Measurements from ENCODE around the gene CD3G.

The CD3G gene

DNA sequence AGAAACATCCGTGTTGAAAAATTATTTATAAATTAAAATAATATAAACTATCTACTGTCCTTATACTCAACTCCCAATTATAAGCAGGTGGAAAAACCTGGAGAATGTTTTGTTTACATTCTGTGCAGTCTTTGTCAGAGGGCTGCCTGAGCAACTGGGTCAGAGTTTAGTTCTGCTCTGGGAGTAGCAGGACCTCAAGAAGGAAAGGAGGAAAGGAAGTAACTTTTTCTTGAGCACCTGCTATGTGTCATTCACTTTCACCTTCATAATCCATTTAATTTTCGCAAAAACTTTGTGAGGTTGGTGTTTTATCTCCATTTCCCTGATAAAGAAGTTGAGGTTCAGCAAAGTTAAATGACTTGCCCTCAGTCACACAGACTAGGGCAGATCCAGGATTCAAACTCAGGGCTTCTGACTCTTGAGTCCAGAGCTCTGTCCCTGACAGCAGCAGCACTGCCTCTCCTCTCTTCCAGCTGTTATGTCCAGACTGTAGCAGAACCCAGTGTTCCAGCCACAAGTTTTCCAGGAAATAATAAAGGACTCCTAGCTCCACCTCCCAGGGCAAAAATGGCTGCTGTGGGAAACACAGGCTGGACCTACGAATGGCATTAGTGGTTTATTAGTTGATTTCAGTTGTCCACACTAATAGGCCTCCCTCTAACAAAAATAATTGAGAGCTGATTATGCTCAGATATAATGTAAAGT lies 33.2 kb upstream of the CD3G start:
- Histone ChIP-seq H3K9me3 (ENCODE audit: control insufficient read depth in 1 of 2, low read length in 2 of 2) (no peaks in the 10 kb centered on the region), H3K27me3 (ENCODE audit: control insufficient read depth in 1 of 2, insufficient read depth in 2 of 2, low read length in 2 of 2) (no peaks in the 10 kb centered on the region), H3K27ac (ENCODE audit: low read depth, low read length) (no peak overlapping the region), H3K4me1 (ENCODE audit: control insufficient read depth in 1 of 2, insufficient read depth in 2 of 2, low read length in 2 of 2) (peaks cover 11% of the 10 kb centered on the region in 2 donors), H3K4me3 (ENCODE audit: low read depth in 1 of 2, low read length in 2 of 2) (no peak overlapping the region), H3K9ac (ENCODE audit: low read depth in 1 of 2, low read length in 2 of 2) (no peak overlapping the region), H3K36me3 (ENCODE audit: control insufficient read depth in 1 of 2, insufficient read depth in 2 of 2, low read length in 2 of 2) (no peaks in the 10 kb centered on the region)

DNA sequence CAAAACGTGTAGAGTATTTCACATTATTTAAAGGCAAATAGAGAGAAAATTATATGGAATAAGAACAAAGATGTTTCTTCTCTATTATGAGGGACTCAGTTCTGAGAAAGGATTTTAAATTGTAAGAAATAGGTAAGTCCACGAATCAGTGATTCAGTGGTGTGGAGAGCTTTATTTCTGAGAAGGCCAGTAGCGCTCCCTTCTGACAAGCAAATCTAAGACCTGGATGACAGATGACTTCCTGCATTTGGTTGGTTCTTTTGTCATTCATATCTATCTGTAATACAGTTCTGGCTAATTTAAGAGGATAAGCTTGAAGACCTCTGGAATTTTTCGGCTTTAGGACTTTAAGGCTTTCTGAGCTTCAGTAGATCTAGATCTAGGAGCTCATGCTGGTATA lies 32.6 kb upstream of the CD3G start:
- no peak overlapping the region for H3K9ac ChIP-seq (ENCODE audit: low read depth in 1 of 2, low read length in 2 of 2)
- no peaks in the 10 kb centered on the region for H3K36me3 ChIP-seq (ENCODE audit: control insufficient read depth in 1 of 2, insufficient read depth in 2 of 2, low read length in 2 of 2)
- H3K27ac ChIP-seq (ENCODE audit: low read depth, low read length): no peak overlapping the region
- H3K9me3 ChIP-seq (ENCODE audit: control insufficient read depth in 1 of 2, low read length in 2 of 2): no peaks in the 10 kb centered on the region
- peaks cover 17% of the 10 kb centered on the region in 2 donors for H3K4me1 ChIP-seq (ENCODE audit: control insufficient read depth in 1 of 2, insufficient read depth in 2 of 2, low read length in 2 of 2)
- no peak overlapping the region for H3K4me3 ChIP-seq (ENCODE audit: low read depth in 1 of 2, low read length in 2 of 2)
- H3K27me3 ChIP-seq (ENCODE audit: control insufficient read depth in 1 of 2, insufficient read depth in 2 of 2, low read length in 2 of 2): no peaks in the 10 kb centered on the region

DNA sequence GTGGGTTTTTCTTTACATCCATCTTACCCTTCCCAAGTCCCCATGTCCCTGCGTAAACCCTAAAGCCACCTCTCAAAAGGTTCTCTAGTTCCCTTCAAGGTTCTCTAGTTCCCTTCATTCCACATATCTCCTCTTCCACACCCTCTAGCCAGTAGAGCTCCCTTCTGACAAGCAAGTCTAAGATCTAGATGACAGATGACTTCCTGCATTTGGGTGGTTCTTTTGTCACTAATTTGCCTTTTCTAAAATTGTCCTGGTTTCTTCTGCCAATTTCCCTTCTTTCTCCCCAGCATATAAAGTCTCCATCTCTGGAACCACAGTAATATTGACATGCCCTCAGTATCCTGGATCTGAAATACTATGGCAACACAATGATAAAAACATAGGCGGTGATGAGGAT lies 31.8 kb upstream of the CD3G start:
- no peak overlapping the region for H3K4me3 ChIP-seq (ENCODE audit: low read depth in 1 of 2, low read length in 2 of 2)
- no peaks in the 10 kb centered on the region for H3K9me3 ChIP-seq (ENCODE audit: control insufficient read depth in 1 of 2, low read length in 2 of 2)
- H3K27me3 ChIP-seq (ENCODE audit: control insufficient read depth in 1 of 2, insufficient read depth in 2 of 2, low read length in 2 of 2): no peaks in the 10 kb centered on the region
- no peak overlapping the region for H3K9ac ChIP-seq (ENCODE audit: low read depth in 1 of 2, low read length in 2 of 2)
- H3K4me1 ChIP-seq (ENCODE audit: control insufficient read depth in 1 of 2, insufficient read depth in 2 of 2, low read length in 2 of 2): peaks cover 23 to 25% of the 10 kb centered on the region in 2 donors
- no peak overlapping the region for H3K27ac ChIP-seq (ENCODE audit: low read depth, low read length)
- no peaks in the 10 kb centered on the region for H3K36me3 ChIP-seq (ENCODE audit: control insufficient read depth in 1 of 2, insufficient read depth in 2 of 2, low read length in 2 of 2)

DNA sequence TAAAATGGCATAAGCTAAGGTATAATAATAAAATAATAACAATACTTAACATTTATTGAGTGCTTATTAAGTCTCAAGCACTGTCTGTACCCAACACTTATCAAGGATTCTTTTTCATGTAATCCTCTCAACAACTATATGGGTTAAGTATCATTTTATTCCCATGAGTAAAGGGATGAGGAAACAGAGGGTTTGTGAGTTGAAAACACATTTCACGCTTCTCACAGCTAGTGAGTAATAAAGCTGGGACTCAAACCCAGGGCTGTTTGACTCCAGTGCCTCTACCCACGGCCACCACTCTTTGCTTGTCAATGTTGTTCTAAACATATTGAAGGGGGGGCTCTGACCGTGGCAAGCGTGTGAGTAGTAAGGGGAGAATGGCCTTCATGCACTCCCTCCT lies 30.9 kb upstream of the CD3G start:
- H3K9me3 ChIP-seq (ENCODE audit: control insufficient read depth in 1 of 2, low read length in 2 of 2): no peaks in the 10 kb centered on the region
- no peaks in the 10 kb centered on the region for H3K27me3 ChIP-seq (ENCODE audit: control insufficient read depth in 1 of 2, insufficient read depth in 2 of 2, low read length in 2 of 2)
- peaks cover 26% of the 10 kb centered on the region in 2 donors for H3K4me1 ChIP-seq (ENCODE audit: control insufficient read depth in 1 of 2, insufficient read depth in 2 of 2, low read length in 2 of 2)
- H3K4me3 ChIP-seq (ENCODE audit: low read depth in 1 of 2, low read length in 2 of 2): no peak overlapping the region
- H3K27ac ChIP-seq (ENCODE audit: low read depth, low read length): no peak overlapping the region
- no peak overlapping the region for H3K9ac ChIP-seq (ENCODE audit: low read depth in 1 of 2, low read length in 2 of 2)
- no peaks in the 10 kb centered on the region for H3K36me3 ChIP-seq (ENCODE audit: control insufficient read depth in 1 of 2, insufficient read depth in 2 of 2, low read length in 2 of 2)

GRCh38 chr11:118314988-118315411 lies 29.1 kb upstream of the CD3G start:
- H3K4me3 ChIP-seq (ENCODE audit: low read depth in 1 of 2, low read length in 2 of 2): no peak overlapping the region
- no peaks in the 10 kb centered on the region for H3K36me3 ChIP-seq (ENCODE audit: control insufficient read depth in 1 of 2, insufficient read depth in 2 of 2, low read length in 2 of 2)
- no peak overlapping the region for H3K9ac ChIP-seq (ENCODE audit: low read depth in 1 of 2, low read length in 2 of 2)
- no peak overlapping the region for H3K27ac ChIP-seq (ENCODE audit: low read depth, low read length)
- H3K27me3 ChIP-seq (ENCODE audit: control insufficient read depth in 1 of 2, insufficient read depth in 2 of 2, low read length in 2 of 2): no peaks in the 10 kb centered on the region
- H3K4me1 ChIP-seq (ENCODE audit: control insufficient read depth in 1 of 2, insufficient read depth in 2 of 2, low read length in 2 of 2): peaks cover 35% of the 10 kb centered on the region in 2 donors
- H3K9me3 ChIP-seq (ENCODE audit: control insufficient read depth in 1 of 2, low read length in 2 of 2): no peaks in the 10 kb centered on the region

DNA sequence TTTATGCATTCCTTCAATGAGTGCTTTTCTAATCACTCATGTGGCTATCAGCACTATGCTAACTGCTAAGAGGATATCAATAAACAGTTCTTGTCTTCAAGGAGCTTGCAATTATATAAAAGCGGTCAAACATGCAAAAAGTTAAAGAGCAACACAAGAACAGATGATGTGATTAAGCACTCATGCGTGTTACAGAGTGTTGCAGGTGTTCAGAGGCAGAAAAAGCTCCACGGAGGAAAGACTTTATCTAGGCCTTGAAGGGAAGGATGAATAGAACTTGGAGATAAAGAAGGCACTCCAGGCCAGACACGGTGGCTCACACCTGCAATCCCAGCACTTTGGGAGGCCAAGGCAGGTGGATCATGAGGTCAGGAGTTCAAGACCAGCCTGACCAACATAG lies 26.0 kb upstream of the CD3G start:
- Histone ChIP-seq H3K4me1 (ENCODE audit: control insufficient read depth in 1 of 2, insufficient read depth in 2 of 2, low read length in 2 of 2) (peaks cover 41 to 44% of the 10 kb centered on the region in 2 donors), H3K36me3 (ENCODE audit: control insufficient read depth in 1 of 2, insufficient read depth in 2 of 2, low read length in 2 of 2) (no peaks in the 10 kb centered on the region), H3K9me3 (ENCODE audit: control insufficient read depth in 1 of 2, low read length in 2 of 2) (no peaks in the 10 kb centered on the region), H3K27me3 (ENCODE audit: control insufficient read depth in 1 of 2, insufficient read depth in 2 of 2, low read length in 2 of 2) (no peaks in the 10 kb centered on the region), H3K9ac (ENCODE audit: low read depth in 1 of 2, low read length in 2 of 2) (no peak overlapping the region), H3K27ac (ENCODE audit: low read depth, low read length) (no peak overlapping the region), H3K4me3 (ENCODE audit: low read depth in 1 of 2, low read length in 2 of 2) (no peak overlapping the region)

GRCh38 chr11:118318581-118319336 lies 25.4 kb upstream of the CD3G start:
- Histone ChIP-seq H3K4me3 (ENCODE audit: low read depth in 1 of 2, low read length in 2 of 2) (no peak overlapping the region), H3K9ac (ENCODE audit: low read depth in 1 of 2, low read length in 2 of 2) (no peak overlapping the region), H3K4me1 (ENCODE audit: control insufficient read depth in 1 of 2, insufficient read depth in 2 of 2, low read length in 2 of 2) (peaks cover 41 to 44% of the 10 kb centered on the region in 2 donors), H3K36me3 (ENCODE audit: control insufficient read depth in 1 of 2, insufficient read depth in 2 of 2, low read length in 2 of 2) (no peaks in the 10 kb centered on the region), H3K9me3 (ENCODE audit: control insufficient read depth in 1 of 2, low read length in 2 of 2) (no peaks in the 10 kb centered on the region), H3K27me3 (ENCODE audit: control insufficient read depth in 1 of 2, insufficient read depth in 2 of 2, low read length in 2 of 2) (no peaks in the 10 kb centered on the region), H3K27ac (ENCODE audit: low read depth, low read length) (no peak overlapping the region)

DNA sequence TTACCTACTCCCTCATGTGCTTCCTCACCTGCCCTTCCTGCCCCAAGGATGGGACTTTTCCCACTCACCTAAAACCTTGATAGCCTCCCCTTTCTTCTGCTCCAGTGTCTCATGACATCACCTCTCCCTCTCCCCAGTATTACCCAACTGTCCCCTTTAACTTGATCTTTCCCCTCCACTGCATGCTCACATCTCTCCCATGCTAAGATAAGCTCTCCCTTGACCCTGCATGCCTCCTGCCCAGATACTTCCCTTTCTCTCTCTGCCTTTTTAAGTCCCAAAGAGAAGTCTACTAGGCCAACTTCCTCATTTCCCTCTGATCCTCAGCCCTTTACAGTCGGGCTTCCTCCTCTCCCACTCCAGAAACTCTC lies 24.8 kb upstream of the CD3G start:
- Histone ChIP-seq H3K9me3 (ENCODE audit: control insufficient read depth in 1 of 2, low read length in 2 of 2) (no peaks in the 10 kb centered on the region), H3K9ac (ENCODE audit: low read depth in 1 of 2, low read length in 2 of 2) (no peak overlapping the region), H3K4me1 (ENCODE audit: control insufficient read depth in 1 of 2, insufficient read depth in 2 of 2, low read length in 2 of 2) (peaks cover 41 to 44% of the 10 kb centered on the region in 2 donors), H3K27ac (ENCODE audit: low read depth, low read length) (no peak overlapping the region), H3K36me3 (ENCODE audit: control insufficient read depth in 1 of 2, insufficient read depth in 2 of 2, low read length in 2 of 2) (no peaks in the 10 kb centered on the region), H3K27me3 (ENCODE audit: control insufficient read depth in 1 of 2, insufficient read depth in 2 of 2, low read length in 2 of 2) (no peaks in the 10 kb centered on the region), H3K4me3 (ENCODE audit: low read depth in 1 of 2, low read length in 2 of 2) (no peak overlapping the region)

DNA sequence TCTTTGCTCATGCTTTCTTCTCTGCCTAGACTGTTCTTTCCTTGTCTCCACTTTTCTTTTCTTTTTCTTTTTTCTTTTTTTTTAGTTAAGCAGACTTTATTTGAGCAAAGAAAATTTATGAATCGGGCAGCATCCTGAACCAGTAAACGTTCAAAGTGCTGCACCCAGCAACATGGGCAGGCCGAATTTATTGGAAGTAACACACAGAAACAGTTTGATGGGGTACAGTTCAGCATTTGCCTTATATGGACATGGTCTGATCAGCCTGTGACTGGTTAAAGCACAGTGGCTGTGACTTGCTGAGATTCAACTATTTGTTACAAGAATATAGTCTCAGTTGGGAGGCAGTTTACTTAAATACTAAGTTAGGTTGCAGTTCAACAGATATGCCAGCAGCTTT lies 23.6 kb upstream of the CD3G start:
- no peak overlapping the region for H3K4me3 ChIP-seq (ENCODE audit: low read depth in 1 of 2, low read length in 2 of 2)
- H3K9ac ChIP-seq (ENCODE audit: low read depth in 1 of 2, low read length in 2 of 2): no peak overlapping the region
- H3K36me3 ChIP-seq (ENCODE audit: control insufficient read depth in 1 of 2, insufficient read depth in 2 of 2, low read length in 2 of 2): no peaks in the 10 kb centered on the region
- no peak overlapping the region for H3K27ac ChIP-seq (ENCODE audit: low read depth, low read length)
- no peaks in the 10 kb centered on the region for H3K27me3 ChIP-seq (ENCODE audit: control insufficient read depth in 1 of 2, insufficient read depth in 2 of 2, low read length in 2 of 2)
- H3K9me3 ChIP-seq (ENCODE audit: control insufficient read depth in 1 of 2, low read length in 2 of 2): no peaks in the 10 kb centered on the region
- peaks cover 33 to 37% of the 10 kb centered on the region in 2 donors for H3K4me1 ChIP-seq (ENCODE audit: control insufficient read depth in 1 of 2, insufficient read depth in 2 of 2, low read length in 2 of 2)

DNA sequence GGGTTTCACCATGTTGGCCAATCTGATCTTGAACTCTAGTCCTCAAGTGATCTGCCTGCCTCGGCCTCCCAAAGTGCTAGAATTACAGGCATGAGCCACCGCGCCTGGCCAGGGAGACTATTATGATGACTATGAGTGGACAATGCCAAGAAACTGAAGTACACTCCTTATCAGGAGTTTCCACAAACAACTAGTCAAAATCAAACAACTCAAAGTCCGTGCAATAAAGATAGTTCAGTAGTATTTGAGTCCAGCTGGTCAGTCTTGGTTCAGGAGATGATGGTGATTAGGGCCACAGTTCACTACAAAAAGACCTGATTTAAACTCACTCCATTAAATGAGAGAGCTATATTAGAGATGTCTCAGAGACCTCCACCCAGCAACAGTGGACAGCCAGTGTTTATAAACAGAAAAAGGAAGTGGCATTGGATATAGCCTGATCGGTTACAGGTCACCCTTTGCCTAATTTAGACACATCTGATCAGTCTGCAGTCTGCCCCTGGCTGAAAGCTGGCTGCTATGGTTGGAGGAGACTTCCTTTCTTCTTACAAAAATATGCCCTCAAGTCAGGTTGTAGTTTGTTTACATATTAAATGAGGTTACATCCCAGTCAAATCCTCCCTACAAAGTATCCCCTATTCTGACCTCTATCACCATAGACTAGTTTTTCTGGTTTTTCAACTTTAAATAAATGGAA lies 22.6 kb upstream of the CD3G start:
- H3K4me1 ChIP-seq (ENCODE audit: control insufficient read depth in 1 of 2, insufficient read depth in 2 of 2, low read length in 2 of 2): peaks cover 23 to 28% of the 10 kb centered on the region in 2 donors
- no peak overlapping the region for H3K27ac ChIP-seq (ENCODE audit: low read depth, low read length)
- no peaks in the 10 kb centered on the region for H3K27me3 ChIP-seq (ENCODE audit: control insufficient read depth in 1 of 2, insufficient read depth in 2 of 2, low read length in 2 of 2)
- H3K4me3 ChIP-seq (ENCODE audit: low read depth in 1 of 2, low read length in 2 of 2): peak overlapping the region in 1 of 2 donors; percentile 3
- H3K9ac ChIP-seq (ENCODE audit: low read depth in 1 of 2, low read length in 2 of 2): no peak overlapping the region
- no peaks in the 10 kb centered on the region for H3K36me3 ChIP-seq (ENCODE audit: control insufficient read depth in 1 of 2, insufficient read depth in 2 of 2, low read length in 2 of 2)
- H3K9me3 ChIP-seq (ENCODE audit: control insufficient read depth in 1 of 2, low read length in 2 of 2): no peaks in the 10 kb centered on the region

Data from duodenal mucosa (tissue), 2 donors.